ENCODE data around the gene ZSWIM9. TPM values are rescaled to one million over a fixed set of nuclear protein-coding genes. Genes with fewer than 3 reads are reported as not detected.
A peak's percentile ranks its signal among the peaks of the same experiment; 100 is the strongest.

Gene ZSWIM9
- total and polyA plus RNA-seq, 12 donors, result 3.8 to 8.5 (median 6.5) TPM

- 70 to 71% methylated on average over 12 of the region's 12 CpGs for WGBS, 2 donors
- intact Hi-C loops (cut with DNase I), result no loop called here
- Histone ChIP-seq H3K27ac (peak overlapping the region in 1 of 10 donors; percentile 26), H3K36me3 (peaks cover 0 to 37% (median 0%) of the 10 kb centered on the region in 9 donors), H3K4me1 (peaks cover 0 to 21% (median 9%) of the 10 kb centered on the region in 9 donors), H3K27me3 (no peaks in the 10 kb centered on the region), H3K4me3 (no peak overlapping the region), H3K9me3 (no peaks in the 10 kb centered on the region)
- ATAC-seq (peak in 4 of 8 donors; percentile 37 to 79 (median 68)), DNase-seq (no peak)
- TF ChIP-seq CTCF (IDR thresholded peaks at IDR 0.05), result peak in 1 of 9 donors; percentile 14
Observed at GRCh38 chr19:48123907-48124651, 46.4 kb upstream of the ZSWIM9 start.

DNA sequence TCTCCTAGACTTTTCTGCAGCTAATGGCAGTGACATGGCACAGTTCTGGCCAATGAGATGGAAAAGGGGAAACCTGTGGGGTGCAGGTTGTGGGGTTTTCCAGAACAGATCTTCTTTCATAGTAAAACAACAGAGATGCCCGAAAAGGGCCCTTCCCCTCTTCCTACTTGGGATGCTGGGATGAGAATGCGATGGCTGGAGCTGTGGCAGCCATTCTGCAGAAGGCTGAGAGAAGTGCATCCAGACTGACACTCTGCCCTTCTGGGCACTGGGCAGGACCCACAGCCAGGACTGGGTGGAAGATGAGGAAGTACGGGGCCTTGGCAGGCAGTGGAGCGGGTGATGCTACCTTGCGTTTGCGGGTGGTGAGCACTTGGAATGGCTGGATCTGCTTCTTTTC is 42.9 kb upstream of the ZSWIM9 start:
- Histone ChIP-seq H3K4me1 (peaks cover 0 to 6% (median 0%) of the 10 kb centered on the region in 9 donors), H3K27me3 (no peaks in the 10 kb centered on the region), H3K27ac (no peak overlapping the region), H3K9me3 (no peaks in the 10 kb centered on the region), H3K36me3 (peaks cover 0 to 48% (median 0%) of the 10 kb centered on the region in 9 donors), H3K4me3 (no peak overlapping the region)
- no peak for TF ChIP-seq CTCF (IDR thresholded peaks at IDR 0.05)
- intact Hi-C loops (cut with DNase I), result no loop called here
- WGBS, 2 donors, result 97 to 99% methylated on average over 6 of the region's 6 CpGs
- no peak for DNase-seq
- ATAC-seq, result no peak

GRCh38 chr19:48133094-48133493 is 37.4 kb upstream of the ZSWIM9 start:
- no peak overlapping the region for H3K4me3 ChIP-seq
- DNase-seq (no peak), ATAC-seq (no peak)
- H3K4me1 ChIP-seq, result no peaks in the 10 kb centered on the region
- intact Hi-C loops (cut with DNase I), result no loop called here
- H3K27ac ChIP-seq, result no peak overlapping the region
- H3K36me3 ChIP-seq, result peaks cover 0 to 40% (median 0%) of the 10 kb centered on the region in 9 donors
- H3K9me3 ChIP-seq, result no peaks in the 10 kb centered on the region
- H3K27me3 ChIP-seq, result no peaks in the 10 kb centered on the region
- TF ChIP-seq CTCF (IDR thresholded peaks at IDR 0.05), result no peak
- WGBS, 2 donors, result 87 to 92% methylated on average over 6 of the region's 6 CpGs

GRCh38 chr19:48135411-48135810 is 35.1 kb upstream of the ZSWIM9 start:
- intact Hi-C loops (cut with DNase I), result no loop called here
- Histone ChIP-seq H3K9me3 (no peaks in the 10 kb centered on the region), H3K27ac (no peak overlapping the region), H3K36me3 (peaks cover 0 to 37% (median 0%) of the 10 kb centered on the region in 9 donors), H3K4me1 (no peaks in the 10 kb centered on the region), H3K4me3 (no peak overlapping the region), H3K27me3 (no peaks in the 10 kb centered on the region)
- no peak for TF ChIP-seq CTCF (IDR thresholded peaks at IDR 0.05)
- 82% methylated on average over 8 of the region's 8 CpGs for WGBS, 2 donors
- DNase-seq (no peak), ATAC-seq (no peak)

All from heart right ventricle (tissue), 16 donors.